Stimulated activated CD8-positive, alpha-beta memory T cell treated with anti-CD3 and anti-CD28 coated beads, Interleukin-2, amount 100 ng/mL, for 1 hour (primary cell): Measurements from ENCODE around the gene TMEM237.
"Not testable (repeated sequence)": the region's sequence is repeated elsewhere in the genome, so short reads cannot be mapped to it uniquely, and the experiment has no call there.

ENCODE experiments used
- DNase-seq, 2 donors: peaks; one replicate each; pipeline ENCODE4 v3.0.0-alpha.2; 2020; ENCODE audit warnings: low read depth in 2 of 2

Gene TMEM237, protein sequence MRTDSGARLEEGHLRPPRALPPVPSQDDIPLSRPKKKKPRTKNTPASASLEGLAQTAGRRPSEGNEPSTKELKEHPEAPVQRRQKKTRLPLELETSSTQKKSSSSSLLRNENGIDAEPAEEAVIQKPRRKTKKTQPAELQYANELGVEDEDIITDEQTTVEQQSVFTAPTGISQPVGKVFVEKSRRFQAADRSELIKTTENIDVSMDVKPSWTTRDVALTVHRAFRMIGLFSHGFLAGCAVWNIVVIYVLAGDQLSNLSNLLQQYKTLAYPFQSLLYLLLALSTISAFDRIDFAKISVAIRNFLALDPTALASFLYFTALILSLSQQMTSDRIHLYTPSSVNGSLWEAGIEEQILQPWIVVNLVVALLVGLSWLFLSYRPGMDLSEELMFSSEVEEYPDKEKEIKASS

DNA sequence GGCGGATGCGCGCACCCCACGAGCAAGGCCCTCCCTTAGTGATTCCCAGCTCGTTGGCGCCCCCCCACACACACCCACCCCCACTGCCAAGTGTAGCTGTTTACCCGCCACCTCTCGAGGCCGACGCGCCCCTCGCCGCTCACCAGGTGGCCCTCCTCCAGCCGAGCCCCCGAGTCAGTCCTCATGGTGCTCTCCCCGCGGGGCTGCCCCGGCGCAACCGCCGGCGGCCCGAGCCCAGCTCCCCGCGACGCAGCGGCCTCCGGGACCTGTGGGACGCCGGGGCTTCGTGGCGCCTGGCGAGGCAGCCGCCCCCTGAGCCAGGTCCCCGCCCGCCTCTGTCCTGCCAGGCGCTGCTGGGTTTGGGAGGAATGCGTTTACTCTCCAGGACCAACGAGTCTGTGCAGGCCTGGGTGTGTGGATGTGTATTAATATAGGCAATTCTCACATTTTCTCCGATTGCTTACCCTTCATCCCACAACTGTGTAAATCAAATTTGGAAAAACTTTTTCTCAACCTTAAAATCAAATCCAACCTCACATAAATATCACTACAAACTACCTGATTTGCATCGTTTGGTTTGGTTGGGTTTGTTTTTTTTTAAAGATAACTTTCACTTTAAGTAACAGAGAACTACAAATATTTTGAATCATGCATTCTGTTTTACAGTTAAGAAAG, at the start of gene TMEM237:
TMEM237 (minus strand) TSS at position 288 of the 675 bp plus-strand sequence; CDS start at position 185, 103 bp downstream.
- peak in 1 of 2 donors; percentile 1 for DNase-seq

DNA sequence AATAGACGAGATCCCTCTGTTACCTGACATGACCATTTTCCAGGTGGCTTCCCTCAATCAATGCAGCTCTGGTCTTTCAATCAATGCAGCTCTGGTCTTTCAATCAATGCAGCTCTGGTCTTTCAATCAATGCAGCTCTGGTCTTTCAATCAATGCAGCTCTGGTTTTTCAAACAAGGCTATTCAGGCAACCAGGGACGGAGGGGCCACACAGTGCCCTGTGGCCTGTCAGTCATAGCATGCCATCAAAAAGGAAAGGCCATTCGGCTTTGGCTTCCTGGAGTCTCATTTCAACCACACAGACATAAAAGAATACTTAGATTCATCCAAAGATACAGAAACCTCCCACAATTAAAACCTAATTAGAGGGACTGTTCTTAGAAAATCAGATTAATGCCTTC, 41.9 kb upstream of the TMEM237 start:
- no peak for DNase-seq

DNA sequence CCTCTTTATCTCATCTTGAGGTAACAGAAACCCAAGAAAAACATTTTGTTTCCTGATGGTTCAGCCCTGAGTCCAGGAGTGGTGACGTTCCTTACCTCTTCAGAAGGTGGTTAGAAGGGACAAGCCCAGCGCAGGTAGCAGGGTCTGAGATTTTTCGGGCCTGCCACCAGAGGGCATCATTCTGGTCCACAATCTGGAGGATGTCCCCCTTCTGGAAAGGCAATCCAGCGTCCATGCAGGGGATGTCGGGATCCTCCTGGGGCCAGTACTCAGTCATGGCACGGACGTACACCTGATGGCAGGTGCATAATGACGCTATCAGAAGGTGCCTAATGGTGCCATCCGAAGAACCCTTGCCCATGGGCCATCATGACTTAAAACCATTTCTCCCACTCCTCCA, 37.4 kb upstream of the TMEM237 start:
- no peak for DNase-seq

DNA sequence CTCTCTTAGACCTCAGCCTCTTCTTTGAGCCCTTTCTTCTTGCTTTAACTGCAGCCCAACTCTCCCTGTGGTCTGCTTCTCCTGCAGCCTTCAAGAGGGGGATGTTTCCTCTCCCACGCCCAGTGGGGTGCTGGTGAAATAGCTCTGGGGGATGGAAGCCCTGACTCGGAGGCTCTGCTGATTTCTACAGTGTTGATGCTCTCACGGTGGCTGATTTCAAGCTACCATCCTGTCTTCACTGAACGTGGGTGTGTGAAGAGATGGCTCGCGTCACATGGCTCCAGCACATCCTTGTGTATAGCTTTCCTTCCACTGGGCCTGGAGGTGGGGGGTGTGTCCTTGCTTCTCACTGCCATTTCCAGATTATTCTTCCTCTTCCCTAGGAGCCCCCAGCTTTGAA, 35.1 kb upstream of the TMEM237 start:
- no peak for DNase-seq

DNA sequence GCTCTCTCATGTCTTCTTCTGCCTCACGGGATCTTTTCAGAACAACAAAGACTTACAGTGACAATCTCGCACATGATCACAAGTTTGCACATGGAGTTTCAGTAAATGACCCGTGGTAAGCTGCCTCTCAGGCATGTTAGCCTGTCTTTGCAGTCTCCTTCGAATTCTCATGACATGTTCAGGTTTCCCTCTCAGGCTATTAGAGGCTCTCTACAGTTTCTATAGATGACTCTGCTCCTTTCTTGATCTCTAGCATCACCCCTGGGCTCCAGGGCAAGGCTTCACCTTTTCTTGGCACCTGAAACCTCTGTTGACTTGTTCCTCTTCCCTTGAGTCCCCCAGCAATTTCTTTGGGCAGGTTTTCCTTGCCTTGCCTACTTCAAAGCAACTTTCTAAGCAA, 32.2 kb upstream of the TMEM237 start:
- DNase-seq = no peak

DNA sequence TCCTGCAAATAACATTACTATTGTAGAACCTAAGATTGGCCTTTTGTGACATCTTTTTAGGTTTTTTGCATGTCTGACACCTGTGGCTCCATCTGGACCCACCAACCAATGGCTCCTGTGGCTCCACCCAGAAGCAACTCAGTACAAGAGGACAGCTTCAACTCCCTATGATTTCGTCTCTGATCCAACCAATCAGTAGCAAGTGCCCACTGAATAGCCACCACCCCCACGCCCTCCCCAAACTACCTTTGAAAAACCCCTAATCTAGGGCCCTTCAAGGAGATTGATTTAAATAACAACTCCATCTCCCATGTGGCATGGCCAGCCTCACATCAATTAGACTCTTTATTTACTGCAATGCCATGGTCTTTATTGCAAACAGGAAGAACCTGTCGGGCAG, 31.5 kb upstream of the TMEM237 start:
- DNase-seq = no peak

DNA sequence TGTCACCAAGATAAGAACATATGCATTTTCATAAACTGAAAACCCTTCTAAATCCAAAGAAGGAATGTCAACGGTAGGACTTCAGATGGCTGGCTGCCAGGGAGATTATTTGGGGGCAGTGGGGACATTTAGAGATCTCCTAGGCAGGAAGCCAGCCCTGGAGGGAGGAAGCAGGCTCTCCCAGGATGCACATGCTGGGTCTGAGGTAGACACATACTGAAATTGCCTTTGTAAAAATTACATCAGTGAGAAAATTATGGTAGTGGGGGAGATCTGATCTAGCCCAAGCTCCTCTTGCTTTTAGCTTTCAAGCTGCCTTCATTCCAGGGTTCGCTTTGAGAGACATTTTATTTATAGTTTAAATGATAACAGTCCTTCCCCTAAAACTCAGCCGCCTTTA, 31.0 kb upstream of the TMEM237 start:
- DNase-seq = no peak

DNA sequence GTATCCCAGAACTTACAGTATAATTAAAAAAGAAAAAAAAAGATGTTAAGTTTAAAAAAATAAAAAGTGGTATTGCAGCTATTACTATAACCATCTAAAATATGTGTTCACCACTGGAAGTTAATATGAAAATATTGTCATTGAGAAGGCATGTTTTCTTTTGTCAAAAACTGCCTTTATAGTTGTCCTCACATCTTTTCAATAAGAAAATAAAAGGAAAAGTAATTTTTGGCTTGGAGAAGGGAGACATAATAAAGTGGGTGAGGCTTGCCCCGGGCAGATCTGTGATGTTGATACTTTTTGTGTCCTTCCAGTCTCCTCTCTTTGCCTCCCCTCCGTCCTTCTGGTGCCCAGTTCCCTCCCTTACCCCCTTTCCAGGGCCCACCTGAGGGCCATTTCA, 30.2 kb upstream of the TMEM237 start:
- DNase-seq = no peak

DNA sequence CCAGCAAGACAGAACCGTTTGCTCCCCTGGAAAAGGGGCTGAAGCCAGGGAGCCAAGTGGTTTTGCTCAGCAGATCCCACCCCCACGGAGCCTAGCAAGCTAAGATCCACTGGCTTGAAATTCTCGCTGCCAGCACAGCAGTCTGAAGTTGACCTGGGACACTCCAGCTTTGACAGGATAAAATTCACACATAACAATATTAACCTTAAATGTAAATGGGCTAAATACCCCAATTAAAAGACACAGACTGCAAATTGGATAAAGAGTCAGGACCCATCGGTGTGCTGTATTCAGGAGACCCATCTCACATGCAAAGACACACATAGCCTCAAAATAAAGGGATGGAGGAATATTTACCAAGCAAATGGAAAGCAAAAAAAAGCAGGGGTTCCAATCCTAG, 27.9 kb upstream of the TMEM237 start:
- not testable (repeated sequence) for DNase-seq

DNA sequence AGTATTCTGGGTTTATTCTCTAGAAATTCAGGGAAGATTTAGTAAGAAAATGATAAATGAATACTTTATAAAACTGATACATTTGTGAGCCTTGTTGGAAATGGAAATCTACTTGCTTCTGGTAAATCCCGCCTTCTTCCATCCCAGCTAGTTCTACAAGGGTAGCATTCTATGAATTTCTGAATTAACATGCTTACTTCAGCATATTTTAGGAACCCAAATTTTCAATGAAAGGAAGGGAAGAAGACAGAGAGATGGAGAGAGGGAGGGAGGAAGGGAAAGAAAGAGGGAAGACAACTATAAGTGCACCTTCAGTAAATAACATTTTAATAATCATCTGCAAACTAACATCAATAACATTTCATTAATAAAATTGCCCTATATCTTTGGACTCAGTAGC, 26.6 kb upstream of the TMEM237 start:
- no peak for DNase-seq

DNA sequence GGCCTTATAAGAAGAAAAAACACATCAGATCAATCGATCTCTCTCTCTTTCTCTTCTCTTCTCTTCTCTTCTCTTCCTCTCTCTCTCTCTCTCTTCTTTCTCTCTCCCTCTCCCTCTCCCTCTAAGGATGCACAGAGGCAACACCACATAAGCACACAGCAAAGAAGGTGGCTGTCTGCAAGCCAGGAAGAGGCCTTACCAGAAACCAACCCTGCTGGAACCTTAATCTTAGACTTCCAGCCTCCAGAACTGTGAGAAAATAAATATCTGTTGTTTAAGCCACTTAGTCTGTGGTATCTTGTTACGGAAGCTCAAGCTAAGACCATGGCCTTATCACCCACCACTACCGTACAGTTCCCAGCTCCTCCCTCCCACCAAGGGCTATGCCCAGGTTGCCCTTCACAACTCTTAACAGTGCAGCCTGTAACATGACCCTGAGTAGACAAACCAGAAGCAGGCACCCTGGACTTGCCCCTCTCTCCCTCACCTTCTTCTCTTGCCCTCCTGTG, 25.2 kb upstream of the TMEM237 start:
- DNase-seq = no peak

DNA sequence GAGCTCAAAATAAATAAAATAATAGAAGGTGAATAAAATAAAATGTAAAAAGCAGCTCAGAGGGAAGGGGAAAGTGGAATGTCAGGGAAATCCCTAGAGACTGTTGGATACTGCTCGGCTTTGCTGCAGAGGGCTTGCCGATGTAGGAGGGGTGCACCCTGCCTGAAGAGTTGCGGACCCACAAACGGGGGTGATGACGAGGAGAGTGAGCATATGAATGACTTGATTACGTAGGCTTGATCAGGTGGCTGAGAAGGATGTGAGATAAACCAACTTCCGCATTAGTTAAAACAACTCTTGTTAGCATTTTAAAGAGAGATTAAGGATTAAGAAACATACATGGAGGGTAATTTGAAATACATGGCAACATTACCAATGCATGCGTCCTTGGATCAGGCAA, 21.0 kb upstream of the TMEM237 start:
- DNase-seq = no peak

DNA sequence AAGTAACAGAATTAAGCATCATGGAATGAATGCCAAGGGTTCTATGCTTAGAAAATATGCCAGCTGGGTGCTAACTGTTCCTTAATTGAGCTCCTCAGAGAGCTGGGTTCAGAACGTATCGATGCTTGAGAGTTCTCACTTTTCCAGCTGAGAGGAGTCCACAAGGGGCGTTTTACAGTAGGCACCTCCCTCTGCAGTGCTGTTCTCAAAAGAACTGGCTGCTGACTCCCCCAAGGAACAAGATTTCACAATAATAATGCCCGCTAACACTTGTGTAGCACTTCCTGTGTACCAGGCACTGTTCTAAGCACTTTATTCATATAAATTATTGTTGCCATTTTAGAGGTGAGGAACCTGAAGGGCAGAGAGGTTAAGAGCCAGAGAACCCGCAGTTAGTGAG, 18.1 kb upstream of the TMEM237 start:
- DNase-seq = no peak

DNA sequence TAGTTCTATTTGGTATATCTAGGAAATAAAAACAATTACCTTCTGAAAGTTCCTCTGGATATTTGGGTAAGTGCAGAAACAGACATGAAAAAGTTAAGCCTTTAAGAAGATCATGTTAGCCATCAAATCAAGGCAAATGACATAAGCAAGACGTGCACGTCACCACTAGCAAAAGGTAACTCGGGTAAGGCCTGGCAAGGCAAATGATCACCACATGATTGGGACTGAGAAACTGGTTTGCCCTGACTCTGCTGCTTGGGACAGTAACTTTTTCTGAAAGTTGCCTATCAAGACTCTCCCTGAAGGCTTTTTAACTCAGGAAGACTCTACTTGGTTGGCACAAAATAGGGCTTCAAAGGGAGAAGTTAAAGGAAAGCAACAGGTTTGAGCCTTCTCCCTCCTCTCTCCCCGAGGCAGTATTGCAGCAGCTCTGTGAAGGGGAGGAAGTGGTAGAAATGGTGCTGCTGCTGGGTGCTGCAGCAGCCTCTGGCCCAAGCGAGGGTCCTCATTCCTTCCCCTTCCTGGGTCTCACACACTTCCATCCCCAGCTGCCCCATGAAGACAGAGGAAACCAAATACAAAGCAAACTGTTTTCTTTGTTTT, 17.1 kb upstream of the TMEM237 start:
- no peak for DNase-seq

DNA sequence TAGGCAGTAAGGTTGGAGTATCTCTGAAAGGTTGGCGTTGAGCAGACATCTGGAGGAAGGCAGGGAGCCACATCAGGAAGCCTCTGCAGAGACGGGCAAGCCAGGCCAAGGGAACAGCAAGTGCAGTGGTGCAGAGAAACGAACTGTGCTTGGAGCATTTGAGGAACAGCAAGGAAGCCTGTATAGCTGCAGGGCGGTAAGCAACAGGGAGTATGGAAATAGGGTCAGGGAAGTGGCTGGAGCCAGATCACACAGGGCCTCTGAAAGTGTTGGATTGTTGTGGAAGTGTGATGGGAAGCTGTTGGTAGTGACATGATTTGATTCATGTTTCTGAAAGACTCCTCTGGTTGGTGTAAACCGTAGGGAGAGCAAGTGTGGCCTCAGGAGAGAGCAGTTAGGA, 13.4 kb upstream of the TMEM237 start:
- no peak for DNase-seq

DNA sequence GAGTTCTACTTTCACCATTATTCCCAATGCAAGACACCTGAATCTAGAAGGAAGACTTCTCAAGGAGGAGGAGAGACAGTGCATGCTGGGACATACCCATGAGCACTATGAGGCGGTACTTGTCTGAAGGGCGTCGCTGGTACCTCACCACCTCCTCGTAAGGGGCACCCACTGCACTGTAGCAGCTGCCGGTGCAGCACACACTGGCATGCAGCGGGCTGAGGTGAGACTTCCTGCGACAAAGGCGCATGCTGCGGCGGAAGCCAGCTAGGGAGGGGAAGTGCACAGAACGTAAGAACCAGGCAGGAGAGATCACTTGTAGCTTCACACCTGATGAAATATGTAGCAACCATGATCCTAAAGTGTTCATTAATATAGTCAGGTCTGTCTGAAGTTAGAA, 12.8 kb upstream of the TMEM237 start:
- DNase-seq = peak in 1 of 2 donors; percentile 4

DNA sequence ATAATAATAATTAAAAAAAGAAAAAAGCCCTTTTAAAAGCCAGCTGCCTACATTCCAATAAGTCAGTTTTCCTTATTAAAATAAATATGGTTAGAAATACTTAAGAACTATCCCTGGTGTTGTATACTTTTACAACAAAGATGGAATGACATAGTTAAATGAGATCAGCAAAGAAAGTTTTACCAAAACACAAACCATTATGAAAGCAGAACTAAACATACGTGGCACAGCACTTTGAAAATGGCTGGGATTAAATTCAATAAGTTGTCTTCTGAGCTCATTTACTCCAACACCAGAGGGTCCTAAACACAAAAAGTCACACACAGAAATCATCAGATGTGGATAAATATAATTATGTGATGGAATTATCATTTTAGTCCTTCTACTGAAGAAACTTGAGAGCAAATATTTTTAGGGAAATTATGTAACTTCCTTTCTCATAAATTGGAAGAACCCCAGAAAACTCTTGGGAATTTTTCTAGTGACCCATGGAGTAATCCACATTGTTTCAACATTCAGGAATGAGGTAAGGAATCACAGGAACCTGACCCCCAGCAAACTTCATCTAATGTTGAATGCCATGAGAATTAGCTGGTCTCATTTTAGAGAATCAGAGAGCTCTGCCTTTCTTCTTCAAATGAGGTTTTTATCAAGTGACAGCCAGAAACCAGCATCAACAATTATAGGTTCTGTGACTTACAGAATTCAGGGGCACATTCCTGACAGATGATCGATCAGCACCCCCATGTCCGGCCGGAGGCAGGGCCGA, 11.5 kb upstream of the TMEM237 start:
- no peak for DNase-seq

DNA sequence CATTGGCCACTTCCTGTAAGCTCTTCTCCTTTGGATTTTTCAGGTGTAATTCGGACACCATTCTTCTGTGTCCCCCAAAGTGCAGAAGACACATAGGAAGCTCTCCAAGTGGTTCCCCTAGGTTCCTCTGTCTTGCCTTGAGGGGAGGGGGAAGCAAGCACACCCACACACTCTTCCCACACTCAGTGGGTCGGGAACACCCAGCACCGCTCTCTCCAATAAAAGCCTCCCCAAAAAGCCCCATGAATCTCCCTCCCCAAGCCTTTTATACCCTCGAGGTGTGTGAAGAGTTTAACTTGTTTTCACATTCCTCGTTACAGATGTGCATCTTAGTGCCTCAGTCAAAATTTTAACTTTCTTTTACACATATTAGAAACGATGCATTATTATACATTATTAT, 9.9 kb upstream of the TMEM237 start:
- DNase-seq = no peak

DNA sequence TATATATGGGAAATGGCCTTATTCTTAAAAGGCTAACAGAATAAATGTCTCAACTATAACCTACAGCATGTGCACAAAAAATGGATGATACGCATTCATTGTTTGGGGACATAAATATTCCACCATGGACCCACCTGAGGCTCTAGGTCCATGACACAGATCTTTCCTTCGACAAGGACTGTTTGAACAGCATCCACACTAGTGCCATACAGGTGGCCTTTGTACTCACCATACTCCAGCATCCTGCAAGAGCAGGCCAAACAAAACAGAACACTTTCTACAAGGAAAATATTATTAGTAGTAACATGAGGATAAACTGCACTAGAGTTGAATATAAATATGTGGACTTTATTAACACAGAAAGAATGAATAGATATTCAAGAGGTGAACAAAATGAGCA, 6.1 kb upstream of the TMEM237 start:
- DNase-seq = no peak

DNA sequence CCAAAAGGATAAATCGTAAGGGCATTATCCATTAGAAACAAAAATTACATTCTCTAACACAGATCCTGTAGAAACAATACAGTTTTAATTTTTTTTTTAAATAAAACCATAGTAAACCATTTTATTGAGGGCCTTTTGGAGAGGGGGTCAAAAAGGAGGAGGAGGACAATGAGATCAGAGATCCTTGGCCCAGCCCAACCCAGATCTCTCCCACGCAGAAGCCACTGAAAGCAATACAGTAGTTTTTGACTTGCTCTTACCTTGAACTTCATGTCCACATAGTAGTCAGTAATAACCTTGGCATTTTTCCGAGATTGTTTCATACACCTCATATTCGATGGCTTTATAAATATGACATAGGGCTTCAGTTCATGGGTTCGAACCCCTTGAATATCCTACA, 4.1 kb upstream of the TMEM237 start:
- no peak for DNase-seq

DNA sequence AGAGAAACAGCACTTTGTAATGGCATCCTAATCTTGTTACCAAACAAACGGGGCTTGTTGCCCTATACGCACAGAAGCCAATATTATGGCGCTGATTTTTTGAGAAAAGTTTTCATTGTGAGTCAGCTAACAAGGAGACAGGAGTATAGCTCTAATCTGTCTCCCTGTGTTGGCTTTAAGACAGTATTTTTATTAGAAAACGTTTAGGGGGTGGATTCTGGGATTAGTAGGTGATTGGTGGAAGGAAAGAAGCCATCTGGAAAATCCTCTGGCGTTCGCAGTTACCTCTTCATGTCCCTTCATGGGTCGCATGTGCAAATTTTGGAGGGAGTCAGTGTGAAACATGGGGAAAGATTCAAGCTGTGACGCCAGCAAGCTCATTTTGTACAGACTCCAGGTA, 698 bp upstream of the TMEM237 start:
- no peak for DNase-seq

DNA sequence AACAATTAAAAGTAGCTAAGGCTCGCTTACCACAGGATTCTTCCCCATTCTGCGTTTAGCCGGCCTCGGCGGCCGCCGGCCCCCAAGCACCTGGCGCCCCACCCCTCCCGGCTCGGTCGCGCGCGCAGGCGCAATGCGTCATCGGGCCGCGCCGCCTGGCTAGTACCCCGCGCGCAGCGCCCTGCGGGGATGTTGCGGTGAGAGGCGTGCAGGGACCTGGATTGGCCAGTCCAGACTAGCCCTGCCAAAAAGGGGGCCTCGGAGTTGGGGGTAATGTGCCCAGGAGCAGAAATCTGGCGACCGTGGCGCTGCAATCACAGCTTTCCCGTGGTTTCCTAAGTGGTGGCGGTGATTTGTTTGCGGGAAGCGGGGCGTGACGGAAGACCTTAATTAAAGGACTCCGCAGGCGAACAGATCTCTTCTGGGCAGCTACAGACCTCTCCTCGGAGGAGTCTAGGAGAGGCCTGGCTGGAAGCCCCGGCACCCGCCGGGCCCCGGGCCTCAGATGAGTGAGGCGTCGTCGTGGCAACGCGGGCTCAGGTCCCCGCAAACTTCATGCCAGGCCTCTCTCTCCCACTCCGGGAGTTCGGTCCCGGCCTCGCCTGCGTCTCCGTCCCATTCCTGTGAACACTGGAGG, 606 bp downstream of the TMEM237 start:
- DNase-seq = peak; percentile 59 to 72
